SJSA1 (cell line): ENCODE measurements around the gene ARSD. TPM values are rescaled to one million over a fixed set of nuclear protein-coding genes. Genes with fewer than 3 reads are reported as not detected.
"Not testable (repeated sequence)": the region's sequence is repeated elsewhere in the genome, so short reads cannot be mapped to it uniquely, and the experiment has no call there.

Source experiments
- DNase-seq, 2 experiments: peaks; one replicate each; pipeline ENCODE4 v3.0.0-alpha.2; 2015 to 2020; ENCODE audit warnings: low spot score in 2 of 2, low read depth in 1 of 2
- H3K27ac ChIP-seq: fragments of 250-450 bp; sonication (Bioruptor Pico); 2 replicates; pipeline ENCODE4 v1.5.1; 2020; ENCODE audit warnings: mild to moderate bottlenecking, moderate library complexity
- H3K27me3 ChIP-seq: fragments of 250-450 bp; sonication (Bioruptor Pico); replicated peaks from 2 replicates; pipeline ENCODE4 v1.5.1; 2020; ENCODE audit warnings: mild to moderate bottlenecking, moderate library complexity
- H3K36me3 ChIP-seq: fragments of 250-450 bp; sonication (Bioruptor Pico); 2 replicates; pipeline ENCODE4 v1.5.1; 2020; ENCODE audit warnings: mild to moderate bottlenecking
- H3K4me1 ChIP-seq: fragments of 250-450 bp; sonication (Bioruptor Pico); replicated peaks from 2 replicates; pipeline ENCODE4 v1.6.1; 2021; ENCODE audit warnings: mild to moderate bottlenecking
- H3K4me3 ChIP-seq: fragments of 250-450 bp; sonication (Bioruptor Pico); 2 replicates; pipeline ENCODE4 v1.5.1; 2020; ENCODE audit warnings: mild to moderate bottlenecking
- H3K9me3 ChIP-seq: fragments of 250-450 bp; sonication (Bioruptor Pico); replicated peaks from 2 replicates; pipeline ENCODE4 v1.5.1; 2020; ENCODE audit warnings: mild to moderate bottlenecking
- total RNA-seq: library from RNA; depleted of rRNA; stranded (reverse); fragments of >200 nt; shearing (Covaris generic); gene quantifications from 2 replicates; pipeline ENCODE4 v1.2.3, GENCODE V29; 2014

ARSD gene
- total RNA-seq, 1 experiment from 2014 or later: 14.7 TPM

- Histone ChIP-seq H3K9me3 (no peaks in the 10 kb centered on the region), H3K4me3 (no peak overlapping the region), H3K27me3 (no peaks in the 10 kb centered on the region), H3K27ac (no peak overlapping the region), H3K36me3 (no peaks in the 10 kb centered on the region), H3K4me1 (no peaks in the 10 kb centered on the region)
- DNase-seq: no peak
Measured at GRCh38 chrX:2958199-2958598, 29.1 kb upstream of the ARSD start.

GRCh38 chrX:2955838-2956237 is 26.7 kb upstream of the ARSD start:
- no peak overlapping the region for H3K4me3 ChIP-seq
- no peak overlapping the region for H3K27ac ChIP-seq
- no peaks in the 10 kb centered on the region for H3K4me1 ChIP-seq
- H3K36me3 ChIP-seq: no peaks in the 10 kb centered on the region
- no peaks in the 10 kb centered on the region for H3K27me3 ChIP-seq
- no peak for DNase-seq
- no peaks in the 10 kb centered on the region for H3K9me3 ChIP-seq

- no peak for DNase-seq
- Histone ChIP-seq H3K27ac (no peak overlapping the region), H3K4me1 (no peaks in the 10 kb centered on the region), H3K4me3 (no peak overlapping the region), H3K27me3 (no peaks in the 10 kb centered on the region), H3K9me3 (no peaks in the 10 kb centered on the region), H3K36me3 (no peaks in the 10 kb centered on the region)
Measured at GRCh38 chrX:2955281-2955680, 26.1 kb upstream of the ARSD start.

- no peak for DNase-seq
- H3K27ac ChIP-seq: no peak overlapping the region
- H3K36me3 ChIP-seq: no peaks in the 10 kb centered on the region
- no peaks in the 10 kb centered on the region for H3K9me3 ChIP-seq
- no peak overlapping the region for H3K4me3 ChIP-seq
- no peaks in the 10 kb centered on the region for H3K27me3 ChIP-seq
- no peaks in the 10 kb centered on the region for H3K4me1 ChIP-seq
Measured at GRCh38 chrX:2954541-2954940, 25.4 kb upstream of the ARSD start.

- not testable (repeated sequence) for H3K9me3 ChIP-seq, H3K4me3 ChIP-seq, DNase-seq, H3K36me3 ChIP-seq, H3K27ac ChIP-seq, H3K4me1 ChIP-seq, H3K27me3 ChIP-seq
Measured at GRCh38 chrX:2937942-2938341, 8.8 kb upstream of the ARSD start.

GRCh38 chrX:2934715-2935710 is 5.9 kb upstream of the ARSD start:
- Histone ChIP-seq H3K27ac (no peak overlapping the region), H3K4me3 (no peak overlapping the region), H3K4me1 (no peaks in the 10 kb centered on the region), H3K36me3 (no peaks in the 10 kb centered on the region), H3K9me3 (no peaks in the 10 kb centered on the region), H3K27me3 (no peaks in the 10 kb centered on the region)
- DNase-seq: no peak

- H3K4me3 ChIP-seq: no peak overlapping the region
- H3K9me3 ChIP-seq: no peaks in the 10 kb centered on the region
- H3K27ac ChIP-seq: no peak overlapping the region
- no peaks in the 10 kb centered on the region for H3K27me3 ChIP-seq
- H3K36me3 ChIP-seq: 0 out of 2 replicates have a peak, but pooled peaks cover 3% of the 10 kb centered on the region
- DNase-seq: no peak
- 0 out of 2 replicates have a peak, but pooled peaks cover 3% of the 10 kb centered on the region for H3K4me1 ChIP-seq
Measured at GRCh38 chrX:2933125-2933900, 4.2 kb upstream of the ARSD start.

GRCh38 chrX:2931612-2932011 is 2.5 kb upstream of the ARSD start:
- no peak overlapping the region for H3K27ac ChIP-seq
- H3K36me3 ChIP-seq: 0 out of 2 replicates have a peak, but pooled peaks cover 3% of the 10 kb centered on the region
- no peak for DNase-seq
- H3K9me3 ChIP-seq: no peaks in the 10 kb centered on the region
- H3K4me3 ChIP-seq: no peak overlapping the region
- H3K4me1 ChIP-seq: peaks cover 3% of the 10 kb centered on the region; the same call in 1 of the 2 replicates
- H3K27me3 ChIP-seq: no peaks in the 10 kb centered on the region

GRCh38 chrX:2931155-2931554 is 2.0 kb upstream of the ARSD start:
- Histone ChIP-seq H3K4me1 (peaks cover 3% of the 10 kb centered on the region; the same call in 1 of the 2 replicates), H3K36me3 (0 out of 2 replicates have a peak, but pooled peaks cover 3% of the 10 kb centered on the region), H3K9me3 (no peaks in the 10 kb centered on the region), H3K4me3 (no peak overlapping the region), H3K27ac (no peak overlapping the region), H3K27me3 (no peaks in the 10 kb centered on the region)
- DNase-seq: no peak

GRCh38 chrX:2928191-2928582 is 952 bp downstream of the ARSD start:
- Histone ChIP-seq H3K9me3 (no peaks in the 10 kb centered on the region), H3K27ac (peak overlapping the region; percentile 82), H3K27me3 (no peaks in the 10 kb centered on the region), H3K4me3 (peak overlapping the region; percentile 40), H3K36me3 (0 out of 2 replicates have a peak, but pooled peaks cover 3% of the 10 kb centered on the region), H3K4me1 (peaks cover 3% of the 10 kb centered on the region; the same call in 1 of the 2 replicates)
- DNase-seq: no peak

GRCh38 chrX:2926664-2927275 is 2.4 kb downstream of the ARSD start:
- no peaks in the 10 kb centered on the region for H3K27me3 ChIP-seq
- H3K4me1 ChIP-seq: peaks cover 3% of the 10 kb centered on the region; the same call in 1 of the 2 replicates
- no peak overlapping the region for H3K4me3 ChIP-seq
- H3K9me3 ChIP-seq: no peaks in the 10 kb centered on the region
- no peak for DNase-seq
- no peak overlapping the region for H3K27ac ChIP-seq
- 0 out of 2 replicates have a peak, but pooled peaks cover 3% of the 10 kb centered on the region for H3K36me3 ChIP-seq

GRCh38 chrX:2926255-2926654 is 2.9 kb downstream of the ARSD start:
- not testable (repeated sequence) for H3K4me3 ChIP-seq, H3K9me3 ChIP-seq, DNase-seq, H3K27ac ChIP-seq, H3K27me3 ChIP-seq, H3K36me3 ChIP-seq, H3K4me1 ChIP-seq

- H3K4me3 ChIP-seq: no peak overlapping the region
- 0 out of 2 replicates have a peak, but pooled peaks cover 3% of the 10 kb centered on the region for H3K36me3 ChIP-seq
- H3K4me1 ChIP-seq: no peaks in the 10 kb centered on the region; the same call in 1 of the 2 replicates
- no peak overlapping the region for H3K27ac ChIP-seq
- H3K27me3 ChIP-seq: no peaks in the 10 kb centered on the region
- no peak for DNase-seq
- no peaks in the 10 kb centered on the region for H3K9me3 ChIP-seq
Measured at GRCh38 chrX:2924151-2924550, 5.0 kb downstream of the ARSD start.
